AG04450 (cell line): ENCODE measurements around the gene CHKA. TPM values are rescaled to one million over a fixed set of nuclear protein-coding genes. Genes with fewer than 3 reads are reported as not detected.
A peak's percentile ranks its signal among the peaks of the same experiment; 100 is the strongest.

Experiments used
- CTCF ChIA-PET: fragments of 300-600, 350-600 bp; formaldehyde crosslinking; extraction: SDS; loops from one replicate; lab custom pipeline; 2022; ENCODE audit warnings: antibody characterized with exemption, inconsistent platforms; lab: Charles Lee
- POLR2A ChIA-PET: fragments of 350-600 bp; formaldehyde crosslinking; extraction: SDS; loops from one replicate; lab custom pipeline; 2021; ENCODE audit warnings: antibody characterized with exemption, inconsistent platforms; lab: Yijun Ruan, JAX
- DNase-seq: peaks from one replicate; pipeline ENCODE4 v3.0.0-alpha.2; 2011; ENCODE audit warnings: low read depth, low spot score
- H3K27ac ChIP-seq: one replicate; pipeline ENCODE4 v1.5.1; 2012; ENCODE audit warnings: low read depth, low read length, control low read depth
- H3K27me3 ChIP-seq: one replicate; pipeline ENCODE4 v1.6.0; 2012; ENCODE audit warnings: low read length; ENCODE audit not compliant: control insufficient read depth, insufficient read depth
- H3K4me3 ChIP-seq: 2 replicates; pipeline ENCODE4 v1.5.1; 2011; ENCODE audit warnings: mild to moderate bottlenecking, low read depth, low read length, control low read depth
- H3K9me3 ChIP-seq: 2 replicates; pipeline ENCODE4 v1.5.1; 2012; ENCODE audit warnings: low read length; ENCODE audit not compliant: control insufficient read depth, insufficient read depth
- polyA plus RNA-seq: library from polyadenylated mRNA; depleted of rRNA; stranded (reverse); fragments of >200 nt; gene quantifications from 2 replicates; pipeline ENCODE4 v1.2.3, GENCODE V29; 2011; rRNA removed
- small RNA-seq: library from RNA; depleted of rRNA; stranded (forward); fragments of <200 nt; gene quantifications from one replicate; pipeline ENCODE3, GENCODE V24; 2012; ENCODE audit warnings: low read depth; ENCODE audit not compliant: insufficient read length
- TF ChIP-seq, protein P1 (sequence below): IDR thresholded peaks from 2 replicates; pipeline ENCODE4 v1.5.1; 2011; ENCODE audit warnings: low read depth, low read length, control low read depth, inconsistent platforms

Gene CHKA
- polyA plus RNA-seq, 1 experiment = 12.5 TPM

DNA sequence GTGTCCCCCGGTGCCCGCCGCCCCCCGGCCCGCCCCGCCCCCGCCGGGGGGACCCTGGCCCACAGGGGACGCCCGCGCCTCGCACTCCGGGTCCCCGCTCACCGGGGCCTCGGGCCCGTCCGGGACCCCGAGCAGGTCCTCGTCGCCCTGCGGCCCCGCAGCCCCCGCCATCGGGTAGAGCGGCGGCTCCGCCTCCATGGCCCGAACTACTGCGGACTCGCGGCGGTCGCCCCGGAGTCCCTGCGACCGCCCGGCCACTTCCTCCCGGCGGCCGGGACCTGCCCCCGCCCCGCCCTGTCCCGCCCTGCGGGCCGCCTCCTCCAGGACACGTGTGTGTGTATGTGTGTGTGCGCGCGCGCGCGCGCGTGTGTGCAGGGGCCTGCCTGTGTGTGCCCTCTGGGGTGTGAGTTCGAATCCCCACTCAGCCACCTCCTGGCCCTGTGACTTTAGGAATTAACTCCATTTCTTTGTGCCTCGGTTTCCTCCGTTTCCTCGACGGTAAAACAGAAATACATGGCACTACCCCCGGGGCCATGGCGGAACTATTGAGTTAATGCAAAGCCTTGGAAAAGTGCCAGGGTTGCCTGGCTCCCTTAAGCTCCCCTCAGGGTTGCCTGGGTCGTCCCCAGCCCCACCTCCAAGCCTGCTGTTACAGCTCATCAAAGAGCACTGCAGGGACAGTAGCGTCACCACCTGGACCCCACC is 117.2 kb downstream of the CHKA start, which contains the start of gene UNC93B1:
UNC93B1 (minus strand) TSS at position 252 of the 705 bp plus-strand sequence; CDS start at position 198, 54 bp downstream.
- Histone ChIP-seq H3K27ac (no peak within 1 kb of the TSS), H3K9me3 (no peaks in the 10 kb centered on the region; the same call in 1 of the 2 replicates), H3K4me3 (peak within 1 kb of the TSS; percentile 65), H3K27me3 (no peaks in the 10 kb centered on the region)
- no peak for DNase-seq
- TF ChIP-seq, protein P1, sequence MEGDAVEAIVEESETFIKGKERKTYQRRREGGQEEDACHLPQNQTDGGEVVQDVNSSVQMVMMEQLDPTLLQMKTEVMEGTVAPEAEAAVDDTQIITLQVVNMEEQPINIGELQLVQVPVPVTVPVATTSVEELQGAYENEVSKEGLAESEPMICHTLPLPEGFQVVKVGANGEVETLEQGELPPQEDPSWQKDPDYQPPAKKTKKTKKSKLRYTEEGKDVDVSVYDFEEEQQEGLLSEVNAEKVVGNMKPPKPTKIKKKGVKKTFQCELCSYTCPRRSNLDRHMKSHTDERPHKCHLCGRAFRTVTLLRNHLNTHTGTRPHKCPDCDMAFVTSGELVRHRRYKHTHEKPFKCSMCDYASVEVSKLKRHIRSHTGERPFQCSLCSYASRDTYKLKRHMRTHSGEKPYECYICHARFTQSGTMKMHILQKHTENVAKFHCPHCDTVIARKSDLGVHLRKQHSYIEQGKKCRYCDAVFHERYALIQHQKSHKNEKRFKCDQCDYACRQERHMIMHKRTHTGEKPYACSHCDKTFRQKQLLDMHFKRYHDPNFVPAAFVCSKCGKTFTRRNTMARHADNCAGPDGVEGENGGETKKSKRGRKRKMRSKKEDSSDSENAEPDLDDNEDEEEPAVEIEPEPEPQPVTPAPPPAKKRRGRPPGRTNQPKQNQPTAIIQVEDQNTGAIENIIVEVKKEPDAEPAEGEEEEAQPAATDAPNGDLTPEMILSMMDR = no peak
- POLR2A ChIA-PET = no interaction called here
- CTCF ChIA-PET = no interaction called here

DNA sequence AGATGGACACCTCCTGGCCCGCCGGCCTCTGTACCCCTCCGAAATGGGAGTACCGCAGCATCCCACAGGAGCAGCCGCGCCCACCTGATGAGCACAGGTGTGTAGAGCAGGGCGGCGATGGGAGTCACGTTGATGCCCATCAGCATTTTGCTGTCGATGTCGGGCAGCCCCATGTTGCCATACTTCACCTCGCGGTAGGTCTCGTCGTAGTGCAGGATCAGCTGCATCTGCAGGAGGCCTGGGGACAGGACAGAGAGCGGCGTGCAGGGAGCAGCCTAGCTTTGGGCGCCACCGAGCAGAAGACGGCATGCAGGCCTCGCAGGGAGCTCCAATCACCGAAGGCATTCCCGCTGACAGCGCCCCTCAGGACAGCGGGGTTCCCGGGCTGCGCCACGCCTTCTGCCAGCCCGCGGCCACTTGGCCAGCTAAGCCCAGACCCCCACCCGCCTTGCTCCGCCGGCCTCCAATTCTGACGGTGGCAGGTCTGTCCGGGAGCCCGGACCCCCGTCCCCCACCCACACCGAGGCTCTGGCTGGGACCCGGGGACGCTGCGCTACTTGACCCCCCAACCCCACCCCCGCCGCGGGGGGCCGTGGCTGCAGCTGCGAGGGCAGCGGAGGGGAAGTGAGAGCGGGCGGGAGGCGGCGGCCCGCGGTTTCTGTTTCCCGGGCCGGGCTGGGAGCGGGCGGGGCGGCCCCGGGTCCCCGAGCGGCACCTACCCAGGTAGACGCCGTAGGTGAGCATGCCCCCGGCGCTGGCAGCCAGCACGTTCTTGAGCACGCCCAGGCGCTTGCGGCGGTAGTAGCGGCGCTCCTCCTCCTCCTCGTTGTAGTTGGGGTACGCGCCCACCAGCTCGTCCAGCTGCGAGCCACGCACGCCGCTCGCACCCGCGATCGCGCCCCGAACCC is 118.0 kb downstream of the CHKA start:
- peak overlapping the region; percentile 65 for H3K4me3 ChIP-seq
- no peak overlapping the region for H3K27ac ChIP-seq
- TF ChIP-seq, protein P1 = no peak
- no peaks in the 10 kb centered on the region for H3K27me3 ChIP-seq
- CTCF ChIA-PET = interaction anchor here (1.1 kb wide), 1 partner anchor 9 kb away, joined by 4 read pairs; no protein-coding TSS in a partner anchor
- POLR2A ChIA-PET = interaction anchor here (0.9 kb wide), 1 partner anchor 38 kb away, joined by 3 read pairs; no protein-coding TSS in a partner anchor
- no peaks in the 10 kb centered on the region; the same call in 1 of the 2 replicates for H3K9me3 ChIP-seq
- DNase-seq = no peak

Small RNA genes within 50 kb of the gene (small RNA-seq; reads per million reads assigned to genes)
- not detected for gene MIR6753

Other genes starting within 250 kb of the CHKA start
- 11.3 and 16.2 TPM in 2 replicates for gene UNC93B1, start 117.3 kb downstream of the CHKA start, polyA plus RNA-seq
- 24.0 and 32.7 TPM in 2 replicates for gene ALDH3B1, start 111.1 kb downstream of the CHKA start, polyA plus RNA-seq
- gene NDUFS8, start 90.7 kb downstream of the CHKA start, polyA plus RNA-seq = 42.5 and 65.3 TPM in 2 replicates
- 26.5 and 39.0 TPM in 2 replicates for gene TCIRG1, start 82.4 kb downstream of the CHKA start, polyA plus RNA-seq
- 14.7 and 17.2 TPM in 2 replicates for gene KMT5B, start 91.9 kb upstream of the CHKA start, polyA plus RNA-seq
- 39.1 and 58.9 TPM in 2 replicates for gene C11orf24, start 150.6 kb upstream of the CHKA start, polyA plus RNA-seq
- gene LRP5, start 191.2 kb upstream of the CHKA start, polyA plus RNA-seq = 4.9 and 8.0 TPM in 2 replicates